Measurements from ENCODE around the gene LTBP1.

The LTBP1 gene

GRCh38 chr2:33074197-33074596, 127.4 kb downstream of the LTBP1 start:
- DNase-seq (ENCODE audit: low read depth in 2 of 2), result no peak

GRCh38 chr2:33077311-33077710, 130.6 kb downstream of the LTBP1 start:
- no peak for DNase-seq (ENCODE audit: low read depth in 2 of 2)

GRCh38 chr2:33077844-33078243, 131.1 kb downstream of the LTBP1 start:
- no peak for DNase-seq (ENCODE audit: low read depth in 2 of 2)

GRCh38 chr2:33081691-33082090, 134.9 kb downstream of the LTBP1 start:
- no peak for DNase-seq (ENCODE audit: low read depth in 2 of 2)

- no peak for DNase-seq (ENCODE audit: low read depth in 2 of 2)
Observed at GRCh38 chr2:33083699-33084387, 137.1 kb downstream of the LTBP1 start.

- DNase-seq (ENCODE audit: low read depth in 2 of 2), result no peak
Observed at GRCh38 chr2:33084433-33084832, 137.7 kb downstream of the LTBP1 start.

- no peak for DNase-seq (ENCODE audit: low read depth in 2 of 2)
Observed at GRCh38 chr2:33085646-33086045, 138.9 kb downstream of the LTBP1 start.

GRCh38 chr2:33086400-33087015, 139.8 kb downstream of the LTBP1 start:
- DNase-seq (ENCODE audit: low read depth in 2 of 2), result no peak

GRCh38 chr2:33090553-33091134, 143.9 kb downstream of the LTBP1 start:
- DNase-seq (ENCODE audit: low read depth in 2 of 2), result no peak

GRCh38 chr2:33091541-33092123, 144.9 kb downstream of the LTBP1 start:
- DNase-seq (ENCODE audit: low read depth in 2 of 2), result no peak

GRCh38 chr2:33093283-33093993, 146.7 kb downstream of the LTBP1 start:
- DNase-seq (ENCODE audit: low read depth in 2 of 2), result no peak

- no peak for DNase-seq (ENCODE audit: low read depth in 2 of 2)
Observed at GRCh38 chr2:33094303-33094702, 147.6 kb downstream of the LTBP1 start.

- no peak for DNase-seq (ENCODE audit: low read depth in 2 of 2)
Observed at GRCh38 chr2:33099989-33100388, 153.2 kb downstream of the LTBP1 start.

GRCh38 chr2:33100921-33101320, 154.2 kb downstream of the LTBP1 start:
- no peak for DNase-seq (ENCODE audit: low read depth in 2 of 2)

- DNase-seq (ENCODE audit: low read depth in 2 of 2), result no peak
Observed at GRCh38 chr2:33104052-33104623, 157.4 kb downstream of the LTBP1 start.

- no peak for DNase-seq (ENCODE audit: low read depth in 2 of 2)
Observed at GRCh38 chr2:33104726-33105125, 158.0 kb downstream of the LTBP1 start.

GRCh38 chr2:33106115-33106514, 159.4 kb downstream of the LTBP1 start:
- DNase-seq (ENCODE audit: low read depth in 2 of 2), result no peak

- no peak for DNase-seq (ENCODE audit: low read depth in 2 of 2)
Observed at GRCh38 chr2:33107690-33108482, 161.1 kb downstream of the LTBP1 start.

GRCh38 chr2:33108483-33109443, 162.0 kb downstream of the LTBP1 start:
- no peak for DNase-seq (ENCODE audit: low read depth in 2 of 2)

GRCh38 chr2:33110461-33110860, 163.7 kb downstream of the LTBP1 start:
- no peak for DNase-seq (ENCODE audit: low read depth in 2 of 2)

All from fibroblast of skin of left biceps (primary cell).